Esophagus squamous epithelium (tissue), 4 donors: ENCODE measurements around the gene CNPPD1.

ENCODE experiments used
- CTCF ChIP-seq, 6 experiments: fragments of 450-650 bp in 4 of 6; fragments of 200-600 bp in 2 of 6; sonication (generic) in 2 of 6; IDR thresholded peaks; one replicate each; pipeline ENCODE4 v1.5.1; 2016 to 2019; ENCODE audit warnings: antibody characterized with exemption in 6 of 6, mild to moderate bottlenecking in 4 of 6, moderate library complexity in 4 of 6
- POLR2A ChIP-seq, 4 donors: fragments of 450-650 bp; IDR thresholded peaks; one replicate each; pipeline ENCODE4 v1.6.1; 2017; ENCODE audit warnings: antibody characterized with exemption in 4 of 4, mild to moderate bottlenecking in 4 of 4, moderate library complexity in 3 of 4

GRCh38 chr2:219167997-219168396, 8.7 kb downstream of the CNPPD1 start:
- TF ChIP-seq CTCF (IDR thresholded peaks at IDR 0.05): no peak
- TF ChIP-seq POLR2A (IDR thresholded peaks at IDR 0.05): no peak
